HEK293T (cell line): Measurements from ENCODE around the gene C17orf114.

Experiments
- CTCF ChIA-PET: fragments of 350-600 bp; formaldehyde crosslinking; extraction: SDS; loops from one replicate; lab custom pipeline; 2021; ENCODE audit warnings: antibody characterized with exemption, inconsistent platforms; lab: Yijun Ruan, JAX
- POLR2A ChIA-PET: fragments of 350-600 bp; formaldehyde crosslinking; extraction: SDS; loops from one replicate; lab custom pipeline; 2020; ENCODE audit warnings: antibody characterized with exemption, inconsistent platforms; lab: Yijun Ruan, JAX
- DNase-seq: peaks from one replicate; pipeline ENCODE4 v3.0.0; 2012; ENCODE audit warnings: mixed read lengths; ENCODE audit errors: extremely low spot score
- ARNT ChIP-seq: fragments of 450-650 bp; IDR thresholded peaks from 2 replicates; pipeline ENCODE4 v1.6.1; 2017; ENCODE audit warnings: mild to moderate bottlenecking
- BHLHE40 ChIP-seq: fragments of 450-650 bp; IDR thresholded peaks from 2 replicates; pipeline ENCODE4 v1.6.1; 2016; ENCODE audit warnings: mild to moderate bottlenecking, moderate library complexity, borderline replicate concordance
- CTBP1 ChIP-seq: fragments of 450-650 bp; IDR thresholded peaks from 2 replicates; pipeline ENCODE4 v1.6.1; 2016; ENCODE audit warnings: borderline replicate concordance
- ELF4 ChIP-seq: fragments of 450-650 bp; IDR thresholded peaks from 2 replicates; pipeline ENCODE4 v1.6.1; 2017; ENCODE audit warnings: antibody characterized with exemption
- FOXA1 ChIP-seq: fragments of 450-650 bp; IDR thresholded peaks from 2 replicates; pipeline ENCODE4 v1.6.1; 2016; ENCODE audit warnings: mild to moderate bottlenecking
- FOXK2 ChIP-seq: fragments of 450-650 bp; IDR thresholded peaks from 2 replicates; pipeline ENCODE4 v1.6.1; 2016; ENCODE audit warnings: mild to moderate bottlenecking
- FOXM1 ChIP-seq: fragments of 450-650 bp; IDR thresholded peaks from 2 replicates; pipeline ENCODE4 v1.6.1; 2017; ENCODE audit warnings: mild to moderate bottlenecking, borderline replicate concordance
- HDGF ChIP-seq: fragments of 450-650 bp; IDR thresholded peaks from 2 replicates; pipeline ENCODE4 v1.6.1; 2017; ENCODE audit warnings: antibody characterized with exemption, borderline replicate concordance
- L3MBTL2 ChIP-seq: fragments of 450-650 bp; conservative IDR thresholded peaks from 2 replicates; pipeline ENCODE4 v1.6.1; 2016; ENCODE audit warnings: mild to moderate bottlenecking
- LEF1 ChIP-seq: fragments of 450-650 bp; IDR thresholded peaks from 2 replicates; pipeline ENCODE4 v1.6.1; 2017; ENCODE audit warnings: mild to moderate bottlenecking, borderline replicate concordance
- NFRKB ChIP-seq: fragments of 450-650 bp; IDR thresholded peaks from 2 replicates; pipeline ENCODE4 v1.6.1; 2016; ENCODE audit warnings: mild to moderate bottlenecking, moderate library complexity
- SP1 ChIP-seq: fragments of 450-650 bp; IDR thresholded peaks from 2 replicates; pipeline ENCODE4 v1.6.1; 2017
- SUZ12 ChIP-seq: fragments of 450-650 bp; IDR thresholded peaks from 2 replicates; pipeline ENCODE4 v1.6.1; 2016; ENCODE audit warnings: mild to moderate bottlenecking
- TARDBP ChIP-seq: fragments of 450-650 bp; IDR thresholded peaks from 2 replicates; pipeline ENCODE4 v1.6.1; 2016
- ZNF384 ChIP-seq: fragments of 450-650 bp; IDR thresholded peaks from 2 replicates; pipeline ENCODE4 v1.6.1; 2016
- TF ChIP-seq, protein P1 (sequence below): fragments of 450-650 bp; IDR thresholded peaks from 2 replicates; pipeline ENCODE4 v1.6.1; 2016

Gene C17orf114

DNA sequence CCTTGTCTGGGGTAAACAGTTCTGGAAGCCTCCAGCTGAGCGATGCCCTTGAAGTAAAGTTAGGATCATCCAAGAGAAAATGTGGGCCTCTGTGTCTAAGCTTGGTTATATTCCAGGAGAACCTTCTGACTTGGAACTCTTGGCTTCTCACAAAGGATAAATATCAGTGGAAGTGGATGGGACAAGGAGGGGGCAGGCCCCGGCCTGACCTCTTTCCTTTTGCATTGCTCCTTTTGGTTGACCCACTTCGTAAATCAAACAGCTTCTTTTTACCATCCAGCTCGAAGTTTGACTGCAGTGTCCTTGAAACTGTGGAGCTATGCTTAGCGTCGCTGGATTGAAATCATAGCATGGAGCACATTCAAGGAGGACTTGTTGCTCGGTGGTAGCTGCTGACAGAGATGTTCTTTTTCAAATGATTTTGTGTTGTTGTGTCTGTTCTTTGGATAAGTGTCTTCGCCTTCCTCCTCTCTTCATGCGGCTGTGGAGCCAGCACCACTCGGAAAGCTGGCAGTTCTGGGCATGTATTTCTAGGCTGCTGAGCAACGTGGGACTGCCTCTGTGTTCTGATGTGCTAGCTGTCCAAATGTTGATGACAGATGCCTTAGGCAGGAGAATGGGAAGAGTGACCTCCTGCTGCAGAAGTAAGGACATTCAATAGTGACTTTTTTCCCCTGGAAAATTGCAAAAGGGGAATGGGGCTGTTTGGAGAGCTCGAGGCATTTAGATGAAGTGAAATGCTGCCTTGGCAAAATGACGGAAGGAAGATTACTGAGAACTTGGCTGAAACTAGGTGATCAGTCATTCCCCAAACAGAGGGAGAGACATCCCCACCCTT, 35.6 kb upstream of the C17orf114 start:
- no peak for DNase-seq
- TF ChIP-seq ARNT (no peak), FOXK2 (no peak), BHLHE40 (no peak), L3MBTL2 (no peak), FOXA1 (no peak), ELF4 (no peak), TARDBP (no peak), SUZ12 (no peak), FOXM1 (no peak), CTBP1 (no peak), ZNF384 (no peak)
- TF ChIP-seq, protein P1, sequence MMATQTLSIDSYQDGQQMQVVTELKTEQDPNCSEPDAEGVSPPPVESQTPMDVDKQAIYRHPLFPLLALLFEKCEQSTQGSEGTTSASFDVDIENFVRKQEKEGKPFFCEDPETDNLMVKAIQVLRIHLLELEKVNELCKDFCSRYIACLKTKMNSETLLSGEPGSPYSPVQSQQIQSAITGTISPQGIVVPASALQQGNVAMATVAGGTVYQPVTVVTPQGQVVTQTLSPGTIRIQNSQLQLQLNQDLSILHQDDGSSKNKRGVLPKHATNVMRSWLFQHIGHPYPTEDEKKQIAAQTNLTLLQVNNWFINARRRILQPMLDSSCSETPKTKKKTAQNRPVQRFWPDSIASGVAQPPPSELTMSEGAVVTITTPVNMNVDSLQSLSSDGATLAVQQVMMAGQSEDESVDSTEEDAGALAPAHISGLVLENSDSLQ, result no peak
- POLR2A ChIA-PET, result interaction anchor here (0.6 to 2.0 kb wide), 11 partner anchors 9 to 134 kb away, joined by 3 to 10 read pairs (median 3); partner anchors contain the start of genes PELP1, PLD2, PSMB6 and SLC25A11
- CTCF ChIA-PET, result interaction anchor here (0.6 to 1.0 kb wide), 3 partner anchors 29 to 38 kb away, joined by 3 to 4 read pairs (median 3); partner anchors contain the start of gene PLD2

DNA sequence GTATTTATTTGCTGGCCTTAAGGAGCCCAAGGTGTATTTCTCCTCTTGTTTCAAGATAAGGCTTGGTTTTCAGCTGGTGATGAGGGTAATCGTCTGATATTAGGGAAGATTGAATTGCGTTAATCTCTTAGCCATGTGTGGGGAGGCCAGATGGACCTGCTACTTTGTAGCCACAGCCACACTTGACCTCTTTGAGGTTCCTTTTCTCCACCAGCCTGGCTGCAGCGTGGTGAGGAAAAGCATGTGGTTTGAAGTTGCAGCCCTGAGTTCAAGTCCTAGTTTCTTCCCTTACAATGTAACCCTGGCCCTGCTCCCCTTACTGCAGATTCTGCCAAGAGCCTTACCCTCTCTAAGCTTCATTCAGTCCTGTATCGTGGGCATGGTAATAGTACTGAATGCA, 34.1 kb upstream of the C17orf114 start:
- POLR2A ChIA-PET, result interaction anchor here (0.6 to 1.1 kb wide), 2 partner anchors 29 to 132 kb away, joined by 3 read pairs; partner anchors contain the start of genes PELP1 and PLD2
- no peak for DNase-seq
- no peak for TF ChIP-seq HDGF
- no peak for TF ChIP-seq SP1
- TF ChIP-seq TARDBP, result no peak
- TF ChIP-seq, protein P1, result no peak
- TF ChIP-seq L3MBTL2, result no peak
- no peak for TF ChIP-seq FOXM1
- TF ChIP-seq SUZ12, result no peak
- no peak for TF ChIP-seq LEF1
- no peak for TF ChIP-seq FOXA1
- no peak for TF ChIP-seq ELF4
- CTCF ChIA-PET, result interaction anchor here (0.6 kb wide), 1 partner anchor 34 kb away, joined by 8 read pairs; no protein-coding TSS in a partner anchor

- CTCF ChIA-PET, result no interaction called here
- TF ChIP-seq, protein P1, result no peak
- TF ChIP-seq FOXA1 (no peak), SUZ12 (no peak), SP1 (no peak), LEF1 (no peak), HDGF (no peak), NFRKB (no peak), CTBP1 (no peak), ELF4 (no peak), TARDBP (no peak), FOXK2 (no peak), BHLHE40 (no peak), ARNT (no peak), L3MBTL2 (no peak), ZNF384 (no peak), FOXM1 (no peak)
- no peak for DNase-seq
- POLR2A ChIA-PET, result interaction anchor here (1.1 to 2.3 kb wide), 2 partner anchors 45 to 47 kb away, joined by 3 to 12 read pairs; partner anchors contain the start of gene GLTPD2
Observed at GRCh38 chr17:4834681-4835020, 32.5 kb upstream of the C17orf114 start.

GRCh38 chr17:4833941-4834680, 32.0 kb upstream of the C17orf114 start:
- peak; percentile 22 for DNase-seq
- POLR2A ChIA-PET, result interaction anchor here (0.6 to 2.3 kb wide), 4 partner anchors 10 to 47 kb away, joined by 3 to 12 read pairs (median 4); partner anchors contain the start of genes GLTPD2 and PLD2
- CTCF ChIA-PET, result interaction anchor here (0.5 kb wide), 1 partner anchor 44 kb away, joined by 3 read pairs; no protein-coding TSS in a partner anchor
- TF ChIP-seq LEF1 (no peak), SP1 (no peak), ARNT (no peak), L3MBTL2 (peak; percentile 44; the same call in 1 of the 2 replicates)
- TF ChIP-seq, protein P1, result no peak
